Stimulated activated CD4-positive, alpha-beta T cell treated with anti-CD3 and anti-CD28 coated beads, Interleukin-4, amount 100 ng/mL, for 1 hour (primary cell): ENCODE data around the gene LRRC23.

Experiments
- DNase-seq: peaks from one replicate; pipeline ENCODE4 v3.0.0-alpha.2; 2020

The LRRC23 gene

GRCh38 chr12:6928022-6928702 lies 23.5 kb downstream of the LRRC23 start:
- DNase-seq, result peak; percentile 33

GRCh38 chr12:6928703-6929407 lies 24.2 kb downstream of the LRRC23 start:
- no peak for DNase-seq

GRCh38 chr12:6929466-6930452 lies 25.1 kb downstream of the LRRC23 start:
- DNase-seq, result no peak

GRCh38 chr12:6932766-6933165 lies 28.1 kb downstream of the LRRC23 start:
- no peak for DNase-seq

- DNase-seq, result no peak
These were observed 29.5 kb downstream of the LRRC23 start for GRCh38 chr12:6934110-6934509.

DNA sequence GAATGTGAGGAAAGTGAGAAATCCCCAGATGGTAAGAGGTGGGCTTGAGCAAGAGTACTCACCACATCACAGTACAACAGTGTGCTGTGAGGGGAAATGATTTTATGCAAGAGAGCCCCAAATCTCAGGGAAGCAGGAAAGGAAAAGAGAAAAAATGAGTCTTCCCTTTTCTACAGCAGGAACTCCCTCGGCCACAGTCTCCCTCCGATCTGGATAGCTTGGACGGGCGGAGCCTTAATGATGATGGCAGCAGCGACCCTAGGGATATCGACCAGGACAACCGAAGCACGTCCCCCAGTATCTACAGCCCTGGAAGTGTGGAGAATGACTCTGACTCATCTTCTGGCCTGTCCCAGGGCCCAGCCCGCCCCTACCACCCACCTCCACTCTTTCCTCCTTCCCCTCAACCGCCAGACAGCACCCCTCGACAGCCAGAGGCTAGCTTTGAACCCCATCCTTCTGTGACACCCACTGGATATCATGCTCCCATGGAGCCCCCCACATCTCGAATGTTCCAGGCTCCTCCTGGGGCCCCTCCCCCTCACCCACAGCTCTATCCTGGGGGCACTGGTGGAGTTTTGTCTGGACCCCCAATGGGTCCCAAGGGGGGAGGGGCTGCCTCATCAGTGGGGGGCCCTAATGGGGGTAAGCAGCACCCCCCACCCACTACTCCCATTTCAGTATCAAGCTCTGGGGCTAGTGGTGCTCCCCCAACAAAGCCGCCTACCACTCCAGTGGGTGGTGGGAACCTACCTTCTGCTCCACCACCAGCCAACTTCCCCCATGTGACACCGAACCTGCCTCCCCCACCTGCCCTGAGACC lies 31.0 kb downstream of the LRRC23 start:
- DNase-seq, result no peak

GRCh38 chr12:6936194-6936635 lies 31.6 kb downstream of the LRRC23 start:
- no peak for DNase-seq

- DNase-seq, result peak; percentile 68
These were observed 32.2 kb downstream of the LRRC23 start for GRCh38 chr12:6936636-6937480.

- DNase-seq, result peak; percentile 89
These were observed 33.1 kb downstream of the LRRC23 start for GRCh38 chr12:6937481-6938352.

DNA sequence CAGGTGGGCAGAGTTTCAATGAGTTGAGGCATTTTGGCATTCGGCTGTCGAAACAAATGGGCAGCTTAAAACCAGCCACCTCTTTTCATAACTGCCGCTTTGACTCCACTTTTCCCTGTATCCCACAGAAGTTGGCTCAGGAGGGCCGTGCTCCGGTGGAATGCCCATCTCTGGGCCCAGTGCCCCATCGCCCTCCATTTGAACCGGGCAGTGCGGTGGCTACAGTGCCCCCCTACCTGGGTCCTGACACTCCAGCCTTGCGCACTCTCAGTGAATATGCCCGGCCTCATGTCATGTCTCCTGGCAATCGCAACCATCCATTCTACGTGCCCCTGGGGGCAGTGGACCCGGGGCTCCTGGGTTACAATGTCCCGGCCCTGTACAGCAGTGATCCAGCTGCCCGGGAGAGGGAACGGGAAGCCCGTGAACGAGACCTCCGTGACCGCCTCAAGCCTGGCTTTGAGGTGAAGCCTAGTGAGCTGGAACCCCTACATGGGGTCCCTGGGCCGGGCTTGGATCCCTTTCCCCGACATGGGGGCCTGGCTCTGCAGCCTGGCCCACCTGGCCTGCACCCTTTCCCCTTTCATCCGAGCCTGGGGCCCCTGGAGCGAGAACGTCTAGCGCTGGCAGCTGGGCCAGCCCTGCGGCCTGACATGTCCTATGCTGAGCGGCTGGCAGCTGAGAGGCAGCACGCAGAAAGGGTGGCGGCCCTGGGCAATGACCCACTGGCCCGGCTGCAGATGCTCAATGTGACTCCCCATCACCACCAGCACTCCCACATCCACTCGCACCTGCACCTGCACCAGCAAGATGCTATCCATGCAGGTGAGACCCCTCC lies 34.0 kb downstream of the LRRC23 start:
- DNase-seq, result no peak

DNA sequence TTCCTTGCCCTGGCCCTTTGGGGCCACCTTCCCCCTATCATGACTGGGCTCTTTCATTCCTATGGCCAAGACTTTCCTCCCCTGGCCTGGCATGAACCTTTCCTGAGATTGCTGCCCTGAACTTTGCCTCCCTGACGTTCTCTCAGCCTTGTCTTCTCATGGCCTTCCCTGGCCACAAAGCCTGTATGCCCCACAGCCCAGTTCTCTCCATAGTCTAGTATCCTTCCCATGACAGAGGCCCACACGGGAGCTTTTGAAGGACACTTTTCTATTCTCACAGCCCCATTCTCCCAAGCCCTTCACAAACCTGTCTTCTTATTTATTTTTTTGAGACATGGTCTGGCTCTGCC lies 34.5 kb downstream of the LRRC23 start:
- DNase-seq, result no peak

- DNase-seq, result no peak
These were observed 36.6 kb downstream of the LRRC23 start for GRCh38 chr12:6941267-6941666.

GRCh38 chr12:6941782-6942181 lies 37.2 kb downstream of the LRRC23 start:
- no peak for DNase-seq

DNA sequence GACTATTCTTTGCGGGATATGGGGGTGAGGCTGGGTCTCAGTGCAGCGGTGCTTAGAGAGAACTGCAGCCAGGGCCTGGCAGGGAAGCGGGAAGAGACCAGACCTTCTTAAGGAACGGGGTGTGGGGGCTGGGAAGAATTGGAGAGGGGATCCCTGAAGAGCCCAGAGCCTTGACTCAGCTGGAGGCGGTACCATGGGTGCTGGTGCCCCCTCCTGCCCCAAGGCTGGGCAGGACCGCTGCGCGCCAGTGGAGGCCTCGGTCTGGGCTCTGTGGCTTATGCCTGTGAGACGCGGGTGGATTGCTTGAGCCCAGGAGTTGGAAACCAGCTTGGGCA lies 37.7 kb downstream of the LRRC23 start:
- no peak for DNase-seq

GRCh38 chr12:6943389-6943721 lies 38.7 kb downstream of the LRRC23 start:
- DNase-seq, result peak; percentile 70

DNA sequence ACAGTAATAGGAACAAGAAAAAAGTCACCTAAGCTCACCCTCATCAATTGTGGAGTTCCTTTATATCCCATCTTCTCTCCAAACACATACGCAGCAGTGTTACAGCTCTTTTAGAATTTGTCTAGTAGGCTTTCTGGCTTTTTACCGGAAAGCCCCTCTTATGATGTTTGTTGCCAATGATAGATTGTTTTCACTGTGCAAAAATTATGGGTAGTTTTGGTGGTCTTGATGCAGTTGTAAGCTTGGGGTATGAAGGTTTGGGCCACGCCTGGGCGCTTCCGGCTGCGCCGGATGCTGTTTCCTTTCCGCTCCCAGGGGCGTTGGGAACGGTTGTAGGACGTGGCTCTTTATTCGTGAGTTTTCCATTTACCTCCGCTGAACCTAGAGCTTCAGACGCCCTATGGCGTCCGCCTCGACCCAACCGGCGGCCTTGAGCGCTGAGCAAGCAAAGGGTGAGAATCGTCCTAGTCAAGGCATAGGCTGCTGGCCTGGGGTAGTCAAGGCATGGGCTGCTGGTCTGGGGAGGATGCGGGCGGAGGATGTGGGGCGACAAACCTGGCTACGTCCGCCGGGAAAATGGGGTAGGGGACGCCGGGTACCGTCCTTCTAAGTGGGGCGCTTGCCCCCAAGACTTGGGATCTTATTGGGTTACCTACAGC lies 39.2 kb downstream of the LRRC23 start, which contains the start of the genes C12orf57 and RNU7-1:
TSS of gene C12orf57 (plus strand) at position 301 of the 659 bp plus-strand sequence. CDS start at position 401, 100 bp downstream.
TSS of gene RNU7-1 (plus strand) at position 95 of the 659 bp plus-strand sequence.
- peak; percentile 72 for DNase-seq

- DNase-seq, result peak; percentile 85
These were observed 40.0 kb downstream of the LRRC23 start for GRCh38 chr12:6944381-6945186.

DNA sequence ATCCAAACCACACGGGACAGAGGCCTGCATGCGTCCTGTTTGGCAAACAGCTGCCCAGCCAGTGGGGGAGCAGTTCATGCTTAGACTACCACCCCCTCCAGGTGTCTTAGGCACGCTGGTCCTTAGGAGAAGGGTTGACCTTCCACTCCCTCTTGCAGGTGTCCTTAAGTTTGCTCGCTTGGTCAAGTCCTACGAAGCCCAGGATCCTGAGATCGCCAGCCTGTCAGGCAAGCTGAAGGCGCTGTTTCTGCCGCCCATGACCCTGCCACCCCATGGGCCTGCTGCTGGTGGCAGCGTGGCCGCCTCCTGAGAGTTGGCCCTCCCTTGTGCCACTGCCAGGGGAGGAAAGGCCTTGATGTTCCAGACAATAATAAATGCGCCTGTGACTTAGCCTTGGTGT lies 41.0 kb downstream of the LRRC23 start:
- no peak for DNase-seq
